Liver (tissue), 9 donors: Measurements from ENCODE around the gene CCT2. TPM values are rescaled to one million over a fixed set of nuclear protein-coding genes. Genes with fewer than 3 reads are reported as not detected.

ENCODE experiments used
- DNase-seq: peaks from one replicate; pipeline ENCODE4 v3.0.0-alpha.2; 2017; ENCODE audit warnings: low spot score
- H3K27ac ChIP-seq, 2 donors: one replicate each; pipeline ENCODE4 v1.7.0; 2013; ENCODE audit warnings: inconsistent platforms in 2 of 2, low read length in 2 of 2, control low read depth in 1 of 2, low read depth in 1 of 2, mild to moderate bottlenecking in 1 of 2
- H3K27me3 ChIP-seq, 4 donors: one replicate each; pipeline versions ENCODE4 v1.6.1 to v1.7.0; 2013; ENCODE audit warnings: low read length in 3 of 4, inconsistent platforms in 1 of 4, mild to moderate bottlenecking in 1 of 4, moderate library complexity in 1 of 4; ENCODE audit not compliant: control insufficient read depth in 4 of 4, insufficient read depth in 4 of 4
- H3K36me3 ChIP-seq, 4 donors: one replicate each; pipeline versions ENCODE4 v1.6.1 to v1.7.0; 2013; ENCODE audit warnings: low read length in 3 of 4, mild to moderate bottlenecking in 3 of 4, low read depth in 1 of 4, moderate library complexity in 1 of 4; ENCODE audit not compliant: control insufficient read depth in 4 of 4, insufficient read depth in 3 of 4
- H3K4me1 ChIP-seq, 4 donors: one replicate each; pipeline versions ENCODE4 v1.6.1 to v1.7.0; 2013; ENCODE audit warnings: low read length in 3 of 4, mild to moderate bottlenecking in 3 of 4, moderate library complexity in 1 of 4; ENCODE audit not compliant: control insufficient read depth in 4 of 4, insufficient read depth in 4 of 4
- H3K4me3 ChIP-seq, 3 donors: one replicate each; pipeline versions ENCODE4 v1.6.1 to v1.7.0; 2013; ENCODE audit warnings: low read length in 3 of 3, control low read depth in 1 of 3, low read depth in 1 of 3, mild to moderate bottlenecking in 1 of 3
- H3K9ac ChIP-seq, 2 donors: one replicate each; pipeline ENCODE4 v1.7.0; 2013; ENCODE audit warnings: low read length in 2 of 2, mild to moderate bottlenecking in 2 of 2, moderate library complexity in 2 of 2, control low read depth in 1 of 2, low read depth in 1 of 2
- H3K9me3 ChIP-seq, 4 donors: one replicate each; pipeline versions ENCODE4 v1.6.1 to v1.7.0; 2013; ENCODE audit warnings: low read length in 3 of 4; ENCODE audit not compliant: control insufficient read depth in 4 of 4
- ATF3 ChIP-seq: IDR thresholded peaks from 2 replicates; pipeline ENCODE4 v1.6.1; 2016; ENCODE audit warnings: antibody characterized with exemption
- CTCF ChIP-seq: fragments of 150-350 bp; IDR thresholded peaks from 2 replicates; pipeline ENCODE4 v1.5.1; 2017; ENCODE audit warnings: improper control_type of control experiment, low read depth, low read length; ENCODE audit not compliant: missing input control
- EGR1 ChIP-seq, 2 donors: IDR thresholded peaks; 2 replicates each; pipeline ENCODE4 v1.6.1; 2016 to 2018; ENCODE audit warnings: antibody characterized with exemption in 2 of 2, low read depth in 2 of 2
- FOXA1 ChIP-seq: IDR thresholded peaks from 2 replicates; pipeline ENCODE4 v1.6.1; 2016; ENCODE audit warnings: antibody characterized with exemption
- HNF4G ChIP-seq: IDR thresholded peaks from 2 replicates; pipeline ENCODE4 v1.6.1; 2016; ENCODE audit warnings: antibody characterized with exemption
- NR2F2 ChIP-seq: IDR thresholded peaks from 2 replicates; pipeline ENCODE4 v1.6.1; 2016; ENCODE audit warnings: antibody characterized with exemption
- REST ChIP-seq: IDR thresholded peaks from 2 replicates; pipeline ENCODE4 v1.6.1; 2016; ENCODE audit warnings: antibody characterized with exemption, mild to moderate bottlenecking
- SP1 ChIP-seq: IDR thresholded peaks from 2 replicates; pipeline ENCODE4 v1.6.1; 2018; ENCODE audit warnings: antibody characterized with exemption, mild to moderate bottlenecking
- TAF1 ChIP-seq: conservative IDR thresholded peaks from 2 replicates; pipeline ENCODE4 v1.6.1; 2016; ENCODE audit warnings: antibody characterized with exemption, mild to moderate bottlenecking
- YY1 ChIP-seq: IDR thresholded peaks from 2 replicates; pipeline ENCODE4 v1.6.1; 2016; ENCODE audit warnings: antibody characterized with exemption, mild to moderate bottlenecking
- WGBS: extraction: QIAGEN DNeasy Blood & Tissue Kit; methylation state at CpG from one replicate; pipeline ENCODE4 v1.1.7; 2013; 5-methylcytosine and 5-hydroxymethylcytosine counted together
- polyA plus RNA-seq, 2 donors: library from polyadenylated mRNA; stranded (reverse) in 1 of 2; unstranded in 1 of 2; fragments of 200-250 nt in 1 of 2; fragments of >200 nt in 1 of 2; fragmentation: Nextera tagmentation in 1 of 2; extraction: Ambion mirVana in 1 of 2; gene quantifications; one replicate each; pipeline versions ENCODE4 v1.2.1 to v1.2.3, GENCODE V29; 2013 to 2015
- total RNA-seq, 2 donors: library from RNA; depleted of rRNA; stranded (reverse); fragments of >200 nt; gene quantifications; one replicate each; pipeline ENCODE4 v1.2.3, GENCODE V29; 2014
- donor health status: healthy.
- donor health status: healthy.
- donor health status: healthy.
- donor health status: healthy.
- donor health status: healthy.

CCT2 gene
- total and polyA plus RNA-seq, 4 donors: 43.6 to 145 (median 80.6) TPM

GRCh38 chr12:69616025-69616424, 30.8 kb downstream of the CCT2 start:
- H3K4me1 ChIP-seq: peaks cover 0 to 2% (median 0%) of the 10 kb centered on the region in 4 donors
- no peak for TF ChIP-seq FOXA1
- no peak for TF ChIP-seq REST
- no peak for TF ChIP-seq ATF3
- TF ChIP-seq SP1: no peak
- TF ChIP-seq YY1: no peak
- TF ChIP-seq HNF4G: no peak
- no peak for TF ChIP-seq EGR1 (IDR thresholded peaks at IDR 0.05; ENCODE audit: low read depth in 2 of 2)
- no peak for TF ChIP-seq TAF1
- no peak for TF ChIP-seq NR2F2
- 79% methylated on average over 14 of the region's 14 CpGs for whole genome bisulfite sequencing
- H3K27me3 ChIP-seq: no peaks in the 10 kb centered on the region
- H3K27ac ChIP-seq: no peak overlapping the region
- H3K4me3 ChIP-seq: no peak overlapping the region
- H3K9ac ChIP-seq: no peak overlapping the region
- no peaks in the 10 kb centered on the region for H3K36me3 ChIP-seq
- H3K9me3 ChIP-seq: peaks cover 0 to 2% (median 0%) of the 10 kb centered on the region in 4 donors
- DNase-seq: no peak

GRCh38 chr12:69619050-69619449, 33.8 kb downstream of the CCT2 start:
- WGBS: 75% methylated on average over 6 of the region's 6 CpGs
- DNase-seq: no peak

More at GRCh38 chr12:69619050-69619449, 33.8 kb downstream of the CCT2 start:
- Histone ChIP-seq H3K27ac (no peak overlapping the region), H3K9me3 (peaks cover 0 to 2% (median 0%) of the 10 kb centered on the region in 4 donors), H3K9ac (no peak overlapping the region), H3K4me1 (peaks cover 0 to 2% (median 0%) of the 10 kb centered on the region in 4 donors), H3K4me3 (no peak overlapping the region), H3K27me3 (no peaks in the 10 kb centered on the region), H3K36me3 (no peaks in the 10 kb centered on the region)
- no peak for TF ChIP-seq ATF3
- TF ChIP-seq FOXA1: no peak
- TF ChIP-seq CTCF: no peak
